CD4-positive, alpha-beta T cell treated with Interleukin-17A for 4 hours (primary cell): ENCODE results near the gene SP7.
"Not testable (repeated sequence)": the region's sequence is repeated elsewhere in the genome, so short reads cannot be mapped to it uniquely, and the experiment has no call there.

Experiments used
- DNase-seq: peaks from one replicate; pipeline ENCODE4 v3.0.0-alpha.2; 2020; ENCODE audit warnings: mixed read lengths

The SP7 gene

GRCh38 chr12:53345486-53346188, 9.5 kb upstream of the SP7 start:
- no peak for DNase-seq

- DNase-seq, result peak; percentile 83
Observed at GRCh38 chr12:53344824-53345485, 8.8 kb upstream of the SP7 start.

GRCh38 chr12:53344487-53344823, 8.3 kb upstream of the SP7 start:
- no peak for DNase-seq

- peak; percentile 28 for DNase-seq
Observed at GRCh38 chr12:53343969-53344368, 7.8 kb upstream of the SP7 start.

- no peak for DNase-seq
Observed at GRCh38 chr12:53343449-53343848, 7.3 kb upstream of the SP7 start.

- no peak for DNase-seq
Observed at GRCh38 chr12:53340398-53340797, 4.2 kb upstream of the SP7 start.

- DNase-seq, result no peak
Observed at GRCh38 chr12:53338916-53339315, 2.8 kb upstream of the SP7 start.

- no peak for DNase-seq
Observed at GRCh38 chr12:53338017-53338416, 1.9 kb upstream of the SP7 start.

- DNase-seq, result no peak
Observed at GRCh38 chr12:53334822-53335221, 1.3 kb downstream of the SP7 start.

GRCh38 chr12:53333845-53334244, 2.3 kb downstream of the SP7 start:
- no peak for DNase-seq

GRCh38 chr12:53333289-53333688, 2.9 kb downstream of the SP7 start:
- DNase-seq, result no peak

- DNase-seq, result no peak
Observed at GRCh38 chr12:53332744-53333143, 3.4 kb downstream of the SP7 start.

GRCh38 chr12:53332339-53332738, 3.8 kb downstream of the SP7 start:
- not testable (repeated sequence) for DNase-seq

- DNase-seq, result no peak
Observed at GRCh38 chr12:53330671-53331070, 5.5 kb downstream of the SP7 start.

- DNase-seq, result no peak
Observed at GRCh38 chr12:53328043-53328435, 8.1 kb downstream of the SP7 start.

- DNase-seq, result peak; percentile 32
Observed at GRCh38 chr12:53327435-53328042, 8.6 kb downstream of the SP7 start.

GRCh38 chr12:53326460-53327185, 9.5 kb downstream of the SP7 start:
- no peak for DNase-seq

- DNase-seq, result peak; percentile 43
Observed at GRCh38 chr12:53325511-53326061, 10.6 kb downstream of the SP7 start.

GRCh38 chr12:53324779-53325510, 11.2 kb downstream of the SP7 start:
- DNase-seq, result peak; percentile 89

GRCh38 chr12:53324113-53324778, 11.9 kb downstream of the SP7 start:
- peak; percentile 75 for DNase-seq

GRCh38 chr12:53320352-53321195, 15.6 kb downstream of the SP7 start:
- no peak for DNase-seq
